Measurements from ENCODE around the gene LPP. TPM values are rescaled to one million over a fixed set of nuclear protein-coding genes. Genes with fewer than 3 reads are reported as not detected.
A peak's percentile ranks its signal among the peaks of the same experiment; 100 is the strongest.
"Not testable (repeated sequence)": the region's sequence is repeated elsewhere in the genome, so short reads cannot be mapped to it uniquely, and the experiment has no call there.

Gene LPP
- polyA plus RNA-seq, 3 donors, result 22.8 to 30.0 (median 26.9) TPM

DNA sequence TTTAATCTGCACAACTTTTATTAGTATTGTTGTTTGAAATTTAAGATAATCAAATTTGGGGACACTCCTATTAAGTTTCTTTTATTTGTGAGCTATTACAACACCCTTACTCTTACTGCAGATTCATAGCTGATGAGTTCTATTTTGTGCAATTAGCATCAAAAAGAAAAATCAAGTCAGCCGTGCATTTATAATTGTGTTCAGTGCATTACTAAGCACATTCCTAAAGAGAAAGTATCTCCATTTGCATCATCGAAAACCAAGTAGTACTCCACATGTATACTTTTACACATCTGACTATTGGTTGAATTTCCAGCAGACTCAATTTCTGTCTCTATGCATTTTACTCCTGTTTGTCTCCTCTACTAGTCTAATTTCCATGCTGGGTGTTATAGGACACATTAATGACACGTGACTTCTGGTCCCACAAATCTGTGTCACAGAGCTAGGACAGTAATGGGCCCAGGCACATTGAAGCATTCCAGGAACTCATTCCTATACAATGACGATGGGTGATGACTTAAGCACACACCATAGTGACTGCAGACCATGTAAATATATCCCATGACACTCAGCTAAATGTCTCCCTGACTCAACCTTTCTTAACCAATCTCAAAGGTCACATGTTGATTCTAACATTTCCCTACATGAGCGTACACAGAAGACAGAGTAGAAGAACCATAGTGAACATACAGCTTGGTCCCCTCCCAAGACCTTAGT lies 477.5 kb downstream of the LPP start:
- DNase-seq, result no peak

DNA sequence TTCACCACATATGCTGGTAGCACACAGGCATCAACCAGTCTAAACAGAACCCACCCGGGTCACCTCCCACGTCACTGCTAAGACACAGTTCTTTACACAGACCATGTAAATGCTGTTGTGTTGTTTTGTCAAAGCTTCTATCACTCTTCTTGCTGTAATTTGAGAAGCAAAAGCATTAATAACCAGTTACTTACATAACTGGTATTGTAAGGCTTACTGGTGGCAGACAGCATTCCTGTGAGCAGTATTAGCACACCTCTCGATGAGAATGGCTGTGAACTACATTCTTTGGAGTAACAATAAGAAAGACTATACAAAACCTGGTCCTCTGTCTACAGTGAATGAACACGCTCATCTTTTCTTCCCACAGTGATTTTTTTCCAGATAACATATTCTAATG lies 479.2 kb downstream of the LPP start:
- DNase-seq, result no peak

DNA sequence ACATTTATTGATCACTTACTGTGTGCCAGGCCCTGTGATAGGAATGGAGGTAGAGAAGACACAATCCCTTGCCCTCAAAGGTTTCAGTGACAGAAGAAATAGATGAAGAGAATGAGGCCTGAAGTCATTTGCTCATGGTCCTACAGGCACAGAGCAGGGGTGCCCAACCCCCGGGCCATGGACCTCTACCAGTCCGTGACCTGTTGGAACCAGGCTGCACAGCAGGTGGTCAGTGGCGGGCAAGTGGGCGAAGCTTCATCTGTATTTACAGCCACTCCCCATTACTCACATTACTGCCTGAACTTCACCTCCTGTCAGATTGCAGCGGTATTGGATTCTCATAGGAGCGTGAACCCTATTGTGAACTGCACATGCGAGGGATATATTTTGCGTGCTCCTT lies 480.3 kb downstream of the LPP start:
- DNase-seq, result no peak

DNA sequence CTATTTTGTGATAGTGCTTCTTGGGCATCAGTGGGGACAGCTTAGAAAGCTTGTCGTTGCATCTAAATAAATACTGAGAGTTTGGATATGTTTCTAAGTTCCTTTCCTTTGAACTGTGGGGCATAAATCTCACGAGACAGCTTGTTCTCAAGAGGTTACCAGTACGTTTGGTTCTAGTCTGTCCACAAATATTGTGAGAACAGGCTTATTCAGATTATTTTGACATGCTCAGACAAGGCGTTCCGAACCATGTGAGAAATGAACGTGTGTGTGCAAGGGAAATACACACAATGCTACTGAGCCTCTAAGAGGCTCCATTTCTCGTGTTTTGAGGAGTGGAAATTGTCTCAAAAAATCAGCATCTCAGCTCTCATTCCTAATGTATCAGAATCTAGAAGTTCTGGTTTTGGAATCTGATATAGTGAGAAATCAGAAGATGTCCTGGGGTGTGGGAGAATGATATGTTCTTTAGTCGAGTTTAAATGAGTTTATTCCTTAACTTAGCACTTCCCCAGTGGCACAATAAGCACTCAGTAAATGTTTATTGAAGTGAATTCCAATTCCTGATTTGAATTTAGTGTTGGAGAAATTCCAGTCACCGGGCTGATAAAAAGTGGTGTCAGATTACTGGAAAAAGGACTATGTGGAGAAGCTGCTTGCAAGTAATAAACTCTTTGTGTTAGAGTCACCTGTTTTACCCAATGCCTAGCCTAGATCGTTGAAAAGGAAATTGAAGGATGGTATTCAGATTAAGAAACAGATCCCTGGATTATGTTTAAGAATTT lies 481.5 kb downstream of the LPP start:
- DNase-seq, result peak; percentile 11

DNA sequence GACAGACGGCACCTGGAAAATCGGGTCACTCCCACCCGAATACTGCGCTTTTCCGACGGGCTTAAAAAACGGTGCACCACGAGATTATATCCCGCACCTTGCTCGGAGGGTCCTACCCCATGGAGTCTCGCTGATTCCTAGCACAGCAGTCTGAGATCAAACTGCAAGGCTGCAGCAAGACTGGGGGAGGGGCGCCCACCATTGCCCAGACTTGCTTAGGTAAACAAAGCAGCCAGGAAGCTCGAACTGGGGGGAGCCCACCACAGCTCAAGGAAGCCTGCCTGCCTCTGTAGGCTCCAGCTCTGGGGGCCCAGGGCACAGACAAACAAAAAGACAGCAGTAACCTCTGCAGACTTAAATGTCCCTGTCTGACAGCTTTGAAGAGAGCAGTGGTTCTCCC lies 482.3 kb downstream of the LPP start:
- DNase-seq, result not testable (repeated sequence)

DNA sequence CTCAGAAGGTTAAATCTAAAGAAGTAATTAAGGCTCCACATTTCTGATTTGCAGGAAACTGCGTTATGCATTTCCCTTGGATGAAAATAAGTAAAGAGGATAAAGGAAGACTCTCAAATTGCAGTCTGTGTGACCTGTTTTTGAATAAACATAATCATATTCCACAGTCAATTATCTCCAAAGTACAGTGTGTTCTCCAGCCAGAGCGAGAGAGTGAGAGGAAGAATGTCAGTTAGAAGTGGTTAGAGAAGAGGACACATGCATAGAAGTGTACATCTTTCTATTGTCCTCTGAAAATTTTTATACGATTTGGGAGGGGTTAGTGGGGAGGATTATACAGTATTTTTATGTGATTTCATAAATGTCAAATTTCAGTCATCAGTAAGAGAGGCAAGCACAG lies 487.1 kb downstream of the LPP start:
- DNase-seq, result no peak

DNA sequence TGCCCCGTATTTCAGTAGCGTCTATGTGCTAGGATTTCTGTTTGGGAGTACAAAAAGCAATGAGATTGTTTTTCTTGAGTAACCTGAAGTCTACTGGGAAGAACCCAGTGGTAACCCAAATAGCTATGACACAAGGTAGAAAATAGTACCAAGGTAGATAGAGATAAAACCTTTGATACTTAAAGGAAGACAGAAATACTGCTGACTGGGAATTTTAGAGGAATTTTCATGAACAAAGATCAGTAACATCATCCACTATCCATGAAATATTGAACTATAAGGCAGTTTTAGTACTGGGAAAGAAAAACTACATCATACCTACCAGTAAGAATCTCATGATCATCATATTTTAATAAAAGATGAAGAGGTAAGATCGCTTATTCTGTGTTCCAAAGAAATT lies 489.8 kb downstream of the LPP start:
- DNase-seq, result no peak

DNA sequence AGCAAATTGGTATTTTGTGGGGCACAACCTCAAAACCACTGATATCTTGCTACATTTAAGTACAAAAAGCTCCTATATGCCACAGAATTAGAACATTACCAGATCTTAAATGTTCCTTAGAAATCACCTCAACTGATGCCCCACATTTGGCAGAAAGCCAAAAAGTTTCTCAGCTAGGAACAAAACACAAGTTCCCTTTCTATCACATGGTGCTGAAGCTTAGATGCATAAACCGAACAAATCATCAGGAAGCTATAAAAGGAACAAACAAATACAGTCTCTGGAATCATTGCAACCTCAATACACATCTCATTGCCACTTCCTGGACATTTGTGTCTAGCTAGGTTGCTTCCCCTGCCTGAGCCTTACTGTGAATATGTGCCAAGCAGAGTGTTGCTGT lies 492.6 kb downstream of the LPP start:
- DNase-seq, result peak; percentile 8

DNA sequence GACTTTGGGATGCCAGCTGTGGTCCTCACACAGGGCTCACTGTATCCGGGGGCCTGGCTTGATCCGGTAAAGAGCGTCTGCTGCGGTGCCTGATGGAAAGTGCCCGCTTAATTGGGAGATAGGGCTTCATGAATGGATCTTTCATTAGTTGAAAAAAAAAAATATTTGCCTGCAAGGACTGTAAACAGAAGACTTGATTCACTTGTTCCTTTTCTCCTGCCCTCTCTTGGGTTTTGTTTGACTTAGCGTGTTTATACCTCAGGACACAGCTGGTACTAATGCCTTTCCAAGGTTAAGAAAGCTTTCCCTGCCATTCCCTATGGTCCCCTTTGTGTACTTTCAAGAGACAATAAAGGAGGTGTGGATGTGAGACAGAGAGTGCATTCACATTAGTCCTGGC lies 493.3 kb downstream of the LPP start:
- no peak for DNase-seq

DNA sequence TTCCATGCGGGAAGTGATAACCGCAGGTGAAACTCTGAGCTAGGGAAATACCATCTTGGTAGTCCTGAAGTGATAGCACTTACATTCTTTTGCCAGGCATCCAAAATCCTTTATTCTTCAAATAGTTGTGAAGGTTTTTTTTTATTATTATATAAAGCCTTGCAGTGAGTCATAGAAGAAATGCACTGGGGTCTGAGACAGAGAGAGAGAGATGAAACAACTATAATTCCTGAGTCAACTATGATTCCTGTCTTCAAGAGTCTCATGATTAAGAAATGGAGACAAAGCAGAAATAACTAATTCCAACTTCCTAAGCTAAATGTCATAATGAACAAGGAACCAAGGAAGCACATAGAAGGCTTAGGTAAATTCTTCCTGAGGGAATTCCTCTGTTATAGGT lies 495.6 kb downstream of the LPP start:
- DNase-seq, result no peak

DNA sequence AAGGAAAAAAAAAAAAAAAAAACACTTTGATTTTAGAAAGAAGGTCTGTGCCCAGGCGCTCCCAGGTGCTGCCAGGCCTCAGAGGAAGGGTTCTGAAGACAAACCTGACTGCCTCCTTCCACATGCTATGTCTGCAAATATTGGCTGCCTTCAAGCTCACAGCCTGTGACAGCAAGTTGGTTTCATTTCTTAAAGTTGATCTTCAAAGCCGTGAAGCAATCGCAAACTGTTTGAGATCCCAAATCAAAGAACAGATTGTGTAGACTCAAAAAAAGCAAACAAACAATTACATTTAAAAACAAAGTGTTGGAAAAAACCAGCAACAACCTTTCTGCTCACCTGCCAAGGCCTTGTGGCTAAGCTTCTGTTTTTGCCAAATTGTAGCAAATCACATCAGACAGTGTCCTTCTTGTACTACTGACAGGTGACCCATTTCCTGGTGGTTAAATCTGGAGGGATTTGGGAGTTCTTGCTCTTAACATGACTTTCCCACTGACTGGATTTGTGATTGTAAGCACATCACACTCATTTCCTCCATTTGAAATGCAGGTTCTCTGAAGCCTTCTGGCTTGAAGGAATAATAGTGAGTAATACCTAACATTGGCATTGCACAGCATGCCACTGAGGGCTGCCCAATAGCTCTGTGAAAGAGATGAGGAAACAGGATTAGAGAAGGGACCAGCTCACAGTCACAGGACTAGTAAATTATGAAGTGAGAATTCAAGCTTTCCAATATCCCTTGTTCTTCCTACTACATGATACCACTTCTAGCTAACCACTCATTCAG lies 502.4 kb downstream of the LPP start:
- DNase-seq, result no peak

DNA sequence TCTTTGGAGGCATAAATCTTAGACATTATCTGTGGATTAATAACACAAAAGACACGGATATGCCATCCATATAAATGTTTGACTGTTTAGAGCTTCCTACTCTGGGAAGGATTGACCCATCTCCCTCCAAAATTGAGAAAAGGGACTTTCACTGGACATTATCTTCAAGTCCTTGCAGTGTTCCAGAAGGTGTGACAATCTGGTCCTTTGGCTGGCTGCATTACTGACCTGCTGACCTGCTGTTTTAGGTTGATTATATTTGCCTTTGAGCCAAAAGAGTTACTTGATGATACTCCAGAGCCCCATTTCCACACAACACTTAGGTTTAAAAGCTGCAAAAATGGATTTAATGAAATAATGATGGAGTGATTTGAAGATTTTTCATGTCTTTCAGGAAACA lies 504.6 kb downstream of the LPP start:
- no peak for DNase-seq

DNA sequence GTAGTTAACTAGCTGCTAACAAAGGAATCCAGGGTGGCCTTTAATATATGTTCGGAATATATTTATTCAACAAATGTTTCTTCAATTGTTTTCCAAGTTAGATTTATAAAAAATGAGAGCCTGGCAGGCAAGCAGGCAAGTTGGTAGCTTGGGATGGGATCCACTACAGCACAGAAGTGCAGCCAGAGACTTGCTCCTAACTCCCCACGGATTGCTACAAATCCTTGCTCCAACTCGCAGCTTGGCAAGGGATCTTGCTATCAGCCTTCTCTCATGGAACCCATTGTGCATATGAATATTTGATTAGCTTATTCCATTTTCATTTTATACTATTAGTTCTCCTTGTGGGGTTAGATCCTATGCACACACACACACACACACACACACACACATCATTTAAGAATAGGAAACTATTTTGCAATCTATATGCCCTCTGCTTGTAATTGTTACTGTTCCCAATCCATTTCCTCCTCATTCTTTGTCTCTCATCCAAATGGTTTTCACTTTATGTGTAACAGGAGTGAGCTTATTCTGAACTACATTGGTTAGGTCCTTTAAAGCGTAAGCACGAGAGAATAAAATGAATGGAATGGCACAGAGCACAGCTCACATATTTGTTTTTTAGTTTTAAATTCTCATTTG lies 505.6 kb downstream of the LPP start:
- no peak for DNase-seq

DNA sequence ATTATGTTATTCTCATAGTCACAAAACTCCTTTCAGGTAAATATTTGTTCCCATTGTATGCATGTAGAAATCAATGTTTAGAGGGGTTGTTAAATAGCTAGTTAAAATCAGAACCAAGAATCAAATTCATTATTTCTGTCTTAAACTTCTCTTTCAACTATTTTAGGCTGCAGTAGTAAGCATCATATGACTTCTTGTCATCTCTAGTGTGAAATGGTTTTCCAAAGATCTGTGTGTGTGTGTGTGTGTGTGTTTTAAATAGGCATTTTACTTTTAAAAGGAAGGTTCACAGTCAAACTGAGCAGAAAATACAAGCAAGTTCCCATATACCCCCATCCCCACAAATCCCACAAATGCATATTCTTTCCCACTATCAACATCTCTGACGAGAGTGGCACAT lies 506.5 kb downstream of the LPP start:
- no peak for DNase-seq

DNA sequence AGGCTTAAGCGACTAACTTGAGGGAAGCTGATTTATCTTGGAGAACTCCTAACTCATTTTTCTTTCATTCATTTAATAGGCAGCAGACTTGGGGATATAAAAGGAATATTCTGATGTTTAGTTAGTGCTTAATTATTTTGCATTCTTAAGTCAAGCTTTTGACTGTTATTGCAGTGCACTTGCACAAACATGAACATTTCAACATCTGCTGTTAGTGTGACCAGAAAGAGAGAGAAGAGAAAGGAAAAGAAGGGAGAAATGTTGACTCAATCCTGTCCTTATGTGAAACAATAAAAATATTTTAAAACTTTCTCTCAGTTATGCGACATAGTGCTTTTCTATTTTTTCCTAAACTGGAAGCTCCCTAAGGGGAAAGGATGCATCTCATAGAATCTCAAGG lies 507.8 kb downstream of the LPP start:
- DNase-seq, result no peak

DNA sequence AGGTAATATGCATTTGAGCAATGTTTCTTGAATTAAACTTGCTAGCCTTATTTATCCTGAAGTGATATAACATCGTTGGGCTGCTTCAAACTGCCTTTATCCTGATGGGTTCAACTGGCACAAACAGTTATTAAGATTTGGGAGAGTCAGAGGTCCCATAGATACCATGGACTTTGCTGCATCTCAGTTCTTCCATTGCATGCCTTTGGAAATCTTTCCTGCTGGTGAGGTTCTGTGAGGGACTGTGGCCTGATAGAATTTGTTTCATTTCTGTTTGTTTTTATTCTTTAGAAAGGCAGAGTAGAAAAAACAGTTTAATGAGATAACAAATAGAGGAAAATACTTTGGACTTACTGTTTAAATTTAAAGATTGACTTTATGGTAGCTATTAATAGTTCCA lies 508.3 kb downstream of the LPP start:
- no peak for DNase-seq

DNA sequence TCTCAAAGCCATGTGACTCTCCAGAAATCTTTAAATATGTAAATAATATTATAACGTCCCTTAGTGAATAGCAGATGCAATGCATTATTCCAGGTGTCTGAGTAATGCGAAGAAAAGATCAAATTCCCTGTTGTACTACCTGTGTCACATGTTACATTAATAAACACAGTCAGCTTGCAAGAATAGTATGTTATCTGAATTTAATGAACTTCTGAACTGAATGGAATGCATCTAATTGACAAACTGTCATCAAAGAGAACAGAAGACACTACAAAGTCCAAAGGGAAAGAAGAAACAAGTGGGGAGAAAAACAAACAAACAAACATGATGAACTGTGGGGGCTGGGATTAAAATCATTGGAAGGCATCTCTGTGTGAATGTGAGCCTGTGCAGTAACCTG lies 508.8 kb downstream of the LPP start:
- no peak for DNase-seq

DNA sequence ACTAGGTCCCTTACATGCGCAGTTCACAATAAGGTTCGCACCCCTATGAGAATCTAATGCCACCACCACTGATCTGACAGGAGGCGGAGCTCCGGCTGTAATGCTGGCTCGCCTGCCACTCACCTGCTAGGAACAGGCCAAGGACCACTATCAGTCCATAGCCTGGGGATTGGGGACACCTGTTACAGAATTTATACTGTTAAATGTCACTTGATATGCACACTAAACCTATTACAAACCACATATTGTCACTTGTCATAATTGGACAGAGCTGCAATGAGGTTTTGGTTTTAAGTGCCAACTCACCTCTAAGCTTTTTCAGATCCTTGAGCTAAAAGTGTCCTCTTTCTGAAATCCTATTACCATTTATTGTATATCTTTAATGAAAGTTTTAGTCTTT lies 509.9 kb downstream of the LPP start:
- no peak for DNase-seq

DNA sequence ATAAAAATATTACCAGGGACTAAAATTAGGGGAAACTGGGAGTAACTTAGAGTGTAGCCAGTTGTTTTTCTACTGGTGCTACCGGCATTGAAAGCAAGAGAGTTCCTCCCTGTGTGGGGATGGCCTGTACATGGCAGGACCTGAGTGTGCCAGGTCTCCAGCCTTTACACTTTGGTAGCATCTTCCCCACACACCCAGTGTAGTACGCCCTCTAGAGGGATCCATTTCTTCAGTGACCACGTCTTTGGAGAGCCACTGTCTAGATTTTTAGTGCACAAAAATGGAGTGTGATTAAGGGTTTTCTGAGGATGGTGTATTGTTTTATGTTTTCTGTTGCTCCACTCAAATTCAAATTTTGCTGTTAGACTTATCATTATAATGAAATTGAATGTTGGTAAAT lies 510.8 kb downstream of the LPP start:
- no peak for DNase-seq

DNA sequence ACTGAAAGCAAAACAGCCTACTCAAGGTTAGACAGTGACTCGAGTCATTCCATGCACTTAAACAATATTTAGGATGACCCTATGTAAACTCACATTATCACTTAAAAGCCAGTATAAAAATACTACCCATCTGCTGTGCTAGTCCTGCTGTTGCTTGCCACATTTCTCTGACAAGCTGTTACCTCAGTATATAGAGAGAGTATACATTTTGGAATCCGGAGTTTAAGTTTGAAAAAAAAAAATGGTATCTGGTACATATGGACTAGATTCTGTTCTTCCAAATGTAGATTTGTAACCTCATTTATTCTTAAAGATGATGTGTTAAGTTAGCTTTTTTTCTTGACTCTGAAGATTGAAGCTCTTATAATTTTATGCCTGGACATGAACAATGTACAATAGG lies 514.0 kb downstream of the LPP start:
- no peak for DNase-seq

DNA sequence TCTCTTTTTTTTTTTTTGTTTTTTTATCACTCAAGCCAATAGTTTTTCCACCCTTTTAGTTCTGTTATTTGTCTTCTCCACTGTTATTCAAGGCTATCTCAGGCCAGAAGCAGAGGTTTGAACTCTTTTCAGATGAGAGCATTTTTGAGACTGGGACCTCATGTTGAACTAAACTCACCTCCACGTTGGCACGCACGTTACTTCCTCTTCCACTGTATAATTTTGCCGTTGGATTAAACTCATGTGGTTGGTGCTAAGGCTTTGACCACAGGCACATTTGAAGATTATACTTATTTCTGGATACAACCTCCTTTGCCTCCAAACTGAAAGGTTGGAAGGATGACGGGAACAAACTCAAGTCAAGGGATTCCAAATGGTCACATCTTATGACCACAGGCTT lies 516.5 kb downstream of the LPP start:
- DNase-seq, result no peak

DNA sequence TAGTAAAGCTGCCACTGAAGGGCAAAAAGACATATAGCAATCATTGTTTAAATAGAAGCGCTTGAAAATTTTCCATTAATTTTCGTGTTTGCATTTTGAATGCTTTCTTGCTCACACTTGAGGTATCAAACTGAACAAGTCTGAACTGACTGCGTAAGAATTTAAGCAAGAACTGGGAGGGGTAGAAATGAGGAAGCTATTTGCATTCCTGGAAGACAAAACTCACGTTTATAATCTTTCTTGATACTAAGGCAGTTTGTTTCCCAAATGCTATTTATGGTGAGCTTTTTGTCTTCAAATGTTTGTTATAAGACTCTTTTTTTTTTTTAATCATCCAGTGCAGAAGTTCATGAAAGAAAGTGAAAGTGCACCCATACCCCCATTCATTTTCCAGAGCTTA lies 518.0 kb downstream of the LPP start:
- no peak for DNase-seq

DNA sequence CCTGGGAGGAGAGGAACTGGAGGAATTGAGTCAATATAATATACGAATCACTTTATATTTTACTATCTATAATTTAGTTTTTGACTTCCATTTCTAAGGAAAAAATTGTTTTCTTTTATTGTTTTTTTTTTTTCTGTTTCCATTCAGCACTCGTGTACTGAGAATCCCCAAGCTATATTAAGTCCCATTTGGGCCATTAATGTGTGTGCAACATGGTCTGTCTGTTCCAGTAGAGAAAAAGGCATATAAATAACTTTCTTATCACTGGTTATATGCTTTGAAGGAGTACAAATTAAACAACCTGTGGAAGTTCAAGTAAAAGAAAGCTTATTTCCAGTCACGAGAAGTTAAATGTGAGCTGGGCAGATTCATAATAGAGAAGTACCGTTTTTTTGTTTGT lies 518.9 kb downstream of the LPP start:
- DNase-seq, result no peak
